C1 segment of cervical spinal cord (tissue), 14 donors: Measurements from ENCODE around the gene POU3F2.

Experiments
- DNase-seq, 14 donors: peaks; one replicate each; lab custom pipeline; 2025; lab: John Stamatoyannopoulos, UW

POU3F2 gene

DNA sequence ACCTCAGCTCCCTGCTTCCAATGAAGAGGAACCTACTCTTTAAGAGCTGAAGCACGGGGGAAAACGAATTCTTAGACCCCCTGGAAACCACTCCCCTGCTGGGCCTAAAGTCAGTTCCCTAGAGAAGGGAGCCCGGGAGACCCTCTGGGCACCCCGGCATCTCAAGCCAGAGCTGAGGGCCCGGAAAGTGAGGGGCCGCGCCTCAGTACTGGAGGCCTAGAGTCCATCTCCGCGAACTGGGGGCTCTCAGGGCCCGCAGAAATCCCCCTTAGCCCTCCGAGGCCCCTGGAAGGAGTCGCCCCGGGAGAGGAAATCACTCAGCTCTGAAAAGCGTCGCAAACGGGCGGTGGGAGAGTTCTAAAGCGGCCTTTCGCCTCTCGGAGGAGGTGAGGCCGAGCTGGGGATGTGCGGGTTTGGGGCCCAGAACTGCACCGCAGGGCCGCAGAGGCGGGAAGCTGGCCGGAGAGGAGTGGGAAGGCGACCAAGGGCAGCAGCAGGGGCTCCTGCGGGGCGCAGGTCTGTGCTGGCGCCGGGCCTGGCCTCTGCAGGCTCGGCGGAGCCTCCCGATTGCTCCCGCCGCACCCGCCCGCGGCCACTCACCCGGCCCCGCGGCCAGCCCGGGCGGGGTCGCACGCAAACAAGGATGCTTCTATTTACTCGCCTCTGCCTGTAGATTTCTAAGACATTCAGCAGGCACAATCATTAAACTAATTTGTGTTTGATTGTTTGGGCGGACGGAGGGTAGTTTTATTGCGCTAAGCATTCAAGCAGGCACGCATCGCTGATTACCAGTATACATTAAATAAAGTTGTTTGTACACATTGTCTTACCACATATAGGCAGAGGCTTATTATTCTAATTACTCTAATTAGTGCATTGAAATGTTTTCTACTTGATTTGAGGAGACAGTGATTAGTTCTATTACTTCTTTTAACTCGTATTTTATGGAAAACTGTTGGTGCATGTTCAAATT is 9.2 kb downstream of the POU3F2 start:
- peak in 6 of 14 donors; percentile 41 to 73 (median 64) for DNase-seq

DNA sequence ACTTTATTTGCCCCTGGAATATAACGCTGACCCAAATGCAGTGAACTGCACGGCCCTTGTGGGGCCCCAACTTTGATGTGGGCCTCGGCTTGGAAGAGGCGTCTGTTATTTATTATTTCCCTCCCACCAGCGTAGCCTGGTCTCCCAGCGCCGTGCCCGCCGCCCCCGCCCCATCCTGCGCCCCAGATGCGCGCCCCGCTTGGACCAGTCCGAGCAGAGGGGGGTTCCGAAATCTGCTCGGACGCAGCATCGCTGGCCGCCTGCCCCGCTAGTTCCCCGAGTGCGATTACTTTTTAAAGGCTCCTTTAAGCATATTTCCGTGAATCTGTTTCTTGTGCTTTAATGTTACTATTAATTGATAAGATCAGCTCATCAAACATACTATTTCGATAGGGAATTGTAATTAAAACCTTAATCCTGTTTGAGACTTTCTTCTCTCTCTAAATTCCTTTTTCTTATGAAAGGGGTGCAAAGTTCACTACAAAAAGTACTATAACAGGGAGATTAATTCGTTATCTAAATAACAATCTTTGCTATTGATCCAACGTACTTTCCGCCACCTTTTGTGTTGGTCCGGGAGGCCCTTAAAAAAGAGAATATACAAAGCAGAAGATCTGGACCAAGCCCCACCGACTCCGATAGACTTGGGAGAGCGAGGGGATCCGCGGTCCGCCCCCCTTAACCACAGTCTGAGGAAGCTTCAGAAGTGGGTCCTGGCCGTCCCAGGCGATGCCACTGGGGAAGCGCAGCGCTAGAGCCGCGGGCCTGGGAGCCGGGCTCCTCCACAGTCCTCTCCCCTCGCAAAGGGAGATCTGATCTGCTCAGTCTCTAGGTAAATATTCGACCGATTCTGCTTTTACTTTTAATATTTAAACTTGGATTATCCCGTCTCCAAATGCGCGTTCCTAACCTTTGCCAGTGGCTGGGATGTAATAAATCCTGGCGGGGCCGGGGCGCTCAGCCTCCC is 10.2 kb downstream of the POU3F2 start:
- peak in 4 of 14 donors; percentile 42 to 72 (median 66) for DNase-seq

GRCh38 chr6:98845211-98846020 is 11.0 kb downstream of the POU3F2 start:
- peak in 13 of 14 donors; percentile 18 to 89 (median 73) for DNase-seq

DNA sequence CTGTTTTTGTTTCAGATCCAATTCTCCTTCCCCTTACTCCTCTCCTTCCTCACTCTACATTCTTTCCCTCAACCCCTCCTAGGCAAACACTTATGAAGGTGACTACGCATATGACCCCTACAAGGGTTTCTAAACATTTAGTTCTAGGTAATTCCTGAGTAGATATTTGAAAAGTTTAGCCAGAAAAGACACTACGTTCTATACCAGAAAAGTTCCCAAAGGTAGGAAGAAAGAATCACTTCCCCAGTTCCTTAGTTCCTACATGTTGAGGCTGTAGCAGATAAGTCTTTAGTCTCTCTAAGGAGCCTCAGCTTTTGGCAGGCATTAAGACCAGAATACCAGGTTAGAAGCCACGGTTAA is 11.6 kb downstream of the POU3F2 start:
- no peak for DNase-seq

DNA sequence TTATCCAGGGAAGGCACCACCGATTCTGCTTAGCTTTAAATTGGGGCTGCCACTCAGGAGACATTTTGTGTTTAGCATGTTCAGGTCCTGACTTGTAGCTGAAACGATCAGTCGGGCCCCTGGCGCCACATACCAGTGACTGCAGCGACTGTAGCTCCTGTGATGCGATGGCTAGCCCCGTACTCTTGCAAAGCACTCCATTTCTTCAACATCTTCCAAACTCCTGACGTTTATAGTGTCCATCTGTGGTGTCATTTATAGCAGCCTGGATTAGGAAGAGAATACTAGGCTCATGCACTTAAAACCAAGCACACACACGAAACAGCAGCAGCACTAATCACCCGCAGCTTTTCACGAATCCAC is 13.0 kb downstream of the POU3F2 start:
- DNase-seq = no peak

DNA sequence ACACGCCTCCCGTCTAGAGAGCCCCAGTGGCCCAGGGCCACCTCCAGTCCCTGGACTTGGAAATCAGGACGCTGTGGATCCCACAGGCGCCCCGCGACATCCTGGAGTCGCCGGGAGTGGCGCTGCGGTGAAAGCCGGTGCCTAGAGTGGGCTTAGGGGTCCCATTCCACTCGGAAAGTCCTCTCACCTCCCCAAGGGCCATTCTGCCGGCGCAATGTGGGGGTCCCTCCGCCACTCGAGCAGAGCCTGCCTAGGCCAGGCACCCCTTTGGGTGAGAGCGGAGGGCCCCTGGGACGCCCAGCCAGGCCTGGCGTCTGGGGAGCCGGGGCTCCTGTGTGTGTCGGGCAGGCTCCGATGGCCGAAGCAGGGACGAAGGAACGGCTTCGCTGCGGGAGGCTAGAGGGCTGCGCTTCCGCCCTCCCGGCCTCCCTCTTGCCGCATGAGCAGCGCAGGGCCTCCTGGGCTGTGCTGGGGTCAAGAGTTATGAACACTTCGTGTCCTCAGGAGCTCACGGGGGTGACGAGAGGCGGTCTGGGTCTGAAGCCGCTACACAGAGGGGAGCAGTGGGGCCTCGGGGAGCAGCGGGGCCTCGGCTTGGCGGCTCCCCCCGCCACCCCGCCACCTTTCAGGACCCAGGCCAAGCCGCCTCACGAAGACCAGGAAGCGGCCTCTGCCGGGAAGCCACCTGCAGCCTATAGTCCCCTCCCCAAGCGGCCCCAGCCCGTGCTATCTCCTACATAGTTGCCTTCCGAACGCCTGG is 13.6 kb downstream of the POU3F2 start:
- no peak for DNase-seq

- no peak for DNase-seq
Measured at GRCh38 chr6:98848539-98849242, 14.3 kb downstream of the POU3F2 start.

GRCh38 chr6:98864497-98864896 is 30.1 kb downstream of the POU3F2 start:
- no peak for DNase-seq

DNA sequence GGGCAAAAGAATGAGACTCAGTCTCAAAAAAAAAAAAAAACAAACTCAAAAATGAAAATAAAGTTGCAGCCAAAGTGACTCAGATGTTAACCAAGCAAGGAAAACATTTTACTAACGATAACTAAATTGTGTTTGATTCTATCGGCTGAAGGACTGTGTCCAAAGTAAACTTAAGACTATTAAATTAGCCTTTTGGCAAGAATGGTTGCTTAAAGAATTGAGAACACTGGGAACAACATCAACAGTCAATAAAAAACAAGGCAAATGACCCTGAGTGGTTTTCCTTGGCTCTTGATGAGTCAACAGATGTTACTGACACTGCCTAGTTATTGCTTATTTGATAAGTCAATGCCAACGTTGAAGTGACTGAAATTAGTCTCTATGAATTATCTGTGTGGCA is 36.7 kb downstream of the POU3F2 start:
- DNase-seq = no peak

- no peak for DNase-seq
Measured at GRCh38 chr6:98871821-98872220, 37.4 kb downstream of the POU3F2 start.

DNA sequence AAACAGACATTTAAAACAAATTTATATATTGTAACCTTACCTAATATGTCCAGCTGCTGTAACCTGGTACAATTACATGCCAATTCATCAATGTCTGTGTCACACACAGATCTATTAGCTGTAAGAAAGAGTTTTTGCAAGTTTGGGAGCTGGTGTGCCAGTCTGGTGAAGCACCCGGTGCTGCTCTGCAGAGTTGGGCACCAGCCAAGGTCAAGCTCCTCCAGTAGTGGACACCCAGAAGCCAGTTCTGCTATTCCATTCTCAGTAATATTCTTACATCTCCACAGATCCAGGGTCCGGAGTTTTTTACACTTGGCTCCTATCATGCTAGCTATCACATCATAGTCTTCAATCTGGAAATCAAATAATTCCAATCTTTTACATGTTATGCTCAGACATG is 41.0 kb downstream of the POU3F2 start:
- DNase-seq = peak in 1 of 14 donors; percentile 2

DNA sequence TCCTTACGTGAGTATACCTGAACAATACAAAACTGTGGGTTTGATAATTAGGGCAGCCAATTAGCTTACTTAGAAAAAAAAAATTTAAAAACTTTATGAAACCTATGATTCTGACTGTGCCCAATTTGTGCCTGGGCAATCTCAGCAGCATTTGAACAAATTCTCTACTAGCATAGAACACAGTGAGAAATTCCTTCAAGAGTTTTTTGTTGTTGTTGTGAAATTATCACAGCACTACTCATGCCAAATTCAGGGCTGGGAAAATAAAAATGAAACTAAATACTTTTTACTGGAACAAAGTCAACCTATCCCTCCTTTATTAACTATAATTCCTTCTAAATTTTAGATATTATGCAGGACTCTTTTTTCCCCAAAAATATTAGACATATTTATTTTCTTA is 42.9 kb downstream of the POU3F2 start:
- no peak for DNase-seq

- no peak for DNase-seq
Measured at GRCh38 chr6:98880486-98880885, 46.1 kb downstream of the POU3F2 start.

DNA sequence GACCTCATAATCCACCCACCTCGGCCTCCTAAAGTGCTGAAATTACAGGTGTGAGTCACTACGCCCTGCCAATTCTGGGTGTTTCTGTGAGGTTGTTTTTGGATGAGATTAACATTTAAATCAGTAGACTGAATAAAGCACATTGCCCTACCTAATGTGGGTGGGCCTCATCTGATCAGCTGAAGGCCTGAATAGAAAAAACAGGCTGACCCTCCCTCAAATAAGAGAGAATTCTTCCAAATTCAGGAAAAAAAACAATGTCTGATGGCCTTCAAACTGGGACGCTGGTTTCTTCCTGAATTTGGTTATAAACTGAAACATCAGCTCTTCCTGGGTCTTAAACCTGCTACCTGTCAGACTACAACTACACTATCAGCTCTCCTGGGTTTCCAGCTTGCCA is 51.0 kb downstream of the POU3F2 start:
- no peak for DNase-seq

GRCh38 chr6:98887650-98888049 is 53.3 kb downstream of the POU3F2 start:
- no peak for DNase-seq
